Subcutaneous adipose tissue (tissue), 4 donors: Measurements from ENCODE around the gene PLA2G2D. TPM values are rescaled to one million over a fixed set of nuclear protein-coding genes. Genes with fewer than 3 reads are reported as not detected.

ENCODE experiments used
- CTCF ChIP-seq: fragments of 450-650 bp; IDR thresholded peaks from one replicate; pipeline ENCODE4 v1.5.1; 2016; ENCODE audit warnings: low read depth, mild to moderate bottlenecking, control low read depth, antibody characterized with exemption, moderate library complexity
- total RNA-seq, 4 donors: library from RNA; depleted of rRNA; stranded (reverse); fragments of >200 nt; gene quantifications; one replicate each; pipeline ENCODE4 v1.1.0, GENCODE V29; 2016

The PLA2G2D gene
- total RNA-seq, 4 donors from 2014 or later, result 0.17 TPM; not detected in 3

GRCh38 chr1:20136249-20136648, 16.9 kb upstream of the PLA2G2D start:
- no peak for TF ChIP-seq CTCF

GRCh38 chr1:20134995-20135394, 15.7 kb upstream of the PLA2G2D start:
- no peak for TF ChIP-seq CTCF

- no peak for TF ChIP-seq CTCF
Observed at GRCh38 chr1:20126806-20127440, 7.6 kb upstream of the PLA2G2D start.

GRCh38 chr1:20126041-20126805, 6.9 kb upstream of the PLA2G2D start:
- TF ChIP-seq CTCF, result no peak

GRCh38 chr1:20125100-20125499, 5.8 kb upstream of the PLA2G2D start:
- no peak for TF ChIP-seq CTCF

- TF ChIP-seq CTCF, result no peak
Observed at GRCh38 chr1:20124456-20125057, 5.2 kb upstream of the PLA2G2D start.

- no peak for TF ChIP-seq CTCF
Observed at GRCh38 chr1:20123722-20124455, 4.6 kb upstream of the PLA2G2D start.
